ENCODE results near the gene RETREG3. TPM values are rescaled to one million over a fixed set of nuclear protein-coding genes. Genes with fewer than 3 reads are reported as not detected.
"Not testable (repeated sequence)": the region's sequence is repeated elsewhere in the genome, so short reads cannot be mapped to it uniquely, and the experiment has no call there.

Gene RETREG3
- total and polyA plus RNA-seq, 2 of the 13 experiments (the other 11 are each of a cell fraction or from before 2014, with no cell fraction given), result 47.0 to 55.8 TPM

DNA sequence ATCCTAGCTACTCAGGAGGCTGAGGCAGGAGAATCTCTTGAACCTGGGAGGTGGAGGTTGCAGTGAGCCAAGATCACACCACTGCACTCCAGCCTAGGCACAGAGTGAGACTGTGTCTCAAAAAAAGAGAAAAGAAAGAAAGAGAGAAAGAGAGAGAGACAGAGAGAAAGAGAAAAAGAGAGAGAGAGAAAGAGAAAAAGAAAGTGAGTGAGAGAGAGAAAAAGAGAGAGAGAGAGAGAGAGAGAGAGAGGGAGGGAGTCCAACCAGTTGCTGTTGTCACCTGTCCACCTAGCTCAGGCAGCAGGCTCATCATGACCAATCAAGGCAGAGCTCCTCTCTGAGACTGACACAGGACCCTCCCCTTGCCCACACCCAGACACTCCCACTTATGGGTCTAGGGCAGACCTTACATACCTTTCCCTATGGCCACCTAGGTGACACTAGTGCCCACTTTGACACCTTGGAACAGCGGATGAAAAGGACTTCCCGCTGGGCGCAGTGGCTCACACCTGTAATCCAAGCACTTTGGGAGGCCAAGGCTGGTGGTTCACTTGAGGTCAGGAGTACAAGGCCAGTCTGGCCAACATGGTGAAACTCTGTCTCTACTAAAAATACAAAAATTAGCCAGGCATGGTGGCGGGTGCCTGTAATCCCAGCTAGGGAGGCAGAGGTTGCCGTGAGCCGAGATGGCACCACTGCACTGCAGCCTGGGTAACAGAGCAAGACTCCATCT, 18.0 kb upstream of the RETREG3 start:
- H3K27ac ChIP-seq (ENCODE audit: extremely low read length, insufficient read depth, low read length); H3K9me3 ChIP-seq (ENCODE audit: low read length); H3K36me3 ChIP-seq (replicated peaks in 1 of 2; ENCODE audit: control insufficient read depth in 1 of 2, insufficient read depth in 2 of 2, low read length in 2 of 2); BruUV-seq (replicated peaks); FAIRE-seq; H3K4me2 ChIP-seq (ENCODE audit: low read depth, low read length); H3K4me3 ChIP-seq (replicated peaks in 1 of 3; ENCODE audit: insufficient read depth in 1 of 3, low read depth in 2 of 3, low read length in 3 of 3); in situ Hi-C loops (cut with HindIII; ENCODE audit: extremely low pct_ligation_motif_present, low pct_unique_long_range_greater_than_20kb); DNase-seq (ENCODE audit: low spot score); CTCF ChIA-PET (ENCODE audit: low intra/inter-chr PET ratio, low total read pairs); H4K20me1 ChIP-seq (ENCODE audit: insufficient read depth, low read length); H3K27me3 ChIP-seq (ENCODE audit: control insufficient read depth in 1 of 2, insufficient read depth in 2 of 2, low read length in 2 of 2); H3K9ac ChIP-seq (ENCODE audit: insufficient read depth, low read depth, low read length); H3K79me2 ChIP-seq (ENCODE audit: insufficient read depth, low read length); H2AFZ ChIP-seq (ENCODE audit: low read length); intact Hi-C loops (cut with micrococcal nuclease; ENCODE audit: unreplicated experiment); TF ChIP-seq NR2F6 (IDR thresholded peaks at IDR 0.05): not testable (repeated sequence)
- peak; percentile 64 for ATAC-seq
- H3K4me1 ChIP-seq (ENCODE audit: insufficient read depth, low read length), result peaks cover 12% of the 10 kb centered on the region
- TF ChIP-seq ZNF788 (CRISPR knock-in tag; IDR thresholded peaks at IDR 0.05; ENCODE audit: borderline replicate concordance) (0 out of 2 replicates have a peak, but pooled peaks have one; percentile 25), THRA (CRISPR knock-in tag; IDR thresholded peaks at IDR 0.05; ENCODE audit: borderline replicate concordance) (peak; percentile 87; the same call in 1 of the 2 replicates), RXRA (CRISPR knock-in tag; IDR thresholded peaks at IDR 0.05) (peak; percentile 76; the same call in 1 of the 2 replicates), NR2F6 (CRISPR knock-in tag; IDR thresholded peaks at IDR 0.05) (peak; percentile 28; the same call in 1 of the 2 replicates), ZMYM3 (CRISPR knock-in tag; IDR thresholded peaks at IDR 0.05) (peak; percentile 18; the same call in 1 of the 2 replicates), RXRB (CRISPR knock-in tag; IDR thresholded peaks at IDR 0.05; ENCODE audit: borderline replicate concordance) (0 out of 2 replicates have a peak, but pooled peaks have one; percentile 34), RARA (CRISPR knock-in tag; IDR thresholded peaks at IDR 0.05) (peak; percentile 34; the same call in 1 of the 2 replicates), HNF4A (CRISPR knock-in tag; IDR thresholded peaks at IDR 0.05) (peak; percentile 57), ZNF460 (CRISPR knock-in tag; IDR thresholded peaks at IDR 0.05; ENCODE audit: borderline replicate concordance) (peak; percentile 74)
- WGBS (ENCODE audit: low lambda C conversion rate), result 47% methylated on average over 6 of the region's 6 CpGs
- POLR2A ChIA-PET, result interaction anchor here (0.9 to 1.0 kb wide), 2 partner anchors 18 to 22 kb away, joined by 3 read pairs; partner anchors contain the start of genes RETREG3 and TUBG1

Measured in HepG2 (cell line).